Purkinje cell (primary cell): ENCODE results near the gene ACAA2. TPM values are rescaled to one million over a fixed set of nuclear protein-coding genes. Genes with fewer than 3 reads are reported as not detected.

Source experiments
- polyA plus RNA-seq: library from polyadenylated mRNA; unstranded; fragments of >200 nt; fragmentation: Nextera tagmentation; gene quantifications from 2 replicates; pipeline ENCODE4 v1.2.1, GENCODE V29; 2014

The ACAA2 gene
- polyA plus RNA-seq = 12.0 and 16.6 TPM in 2 replicates

GRCh38 chr18:49813319-49814146, at the start of gene ACAA2:
Gene ACAA2 (minus strand): TSS chr18:49813533. CDS start chr18:49813484, 49 bp downstream.

